Peyer's patch (tissue), 4 donors: Measurements from ENCODE around the gene ZFHX3. TPM values are rescaled to one million over a fixed set of nuclear protein-coding genes. Genes with fewer than 3 reads are reported as not detected.

ENCODE experiments used
- DNase-seq, 3 donors: peaks; one replicate each; pipeline ENCODE4 v3.0.0-alpha.2; 2017 to 2019
- H3K27ac ChIP-seq, 4 donors: fragments of 200-600 bp; sonication (generic); one replicate each; pipeline ENCODE4 v1.5.1; 2016 to 2019
- H3K27me3 ChIP-seq, 2 donors: fragments of 200-600 bp; sonication (generic); one replicate each; pipeline ENCODE4 v1.5.1; 2019
- H3K36me3 ChIP-seq, 3 donors: fragments of 200-600 bp; sonication (generic); one replicate each; pipeline ENCODE4 v1.5.1; 2016 to 2019
- H3K4me1 ChIP-seq, 4 donors: fragments of 200-600 bp; sonication (generic); one replicate each; pipeline ENCODE4 v1.5.1; 2016 to 2019
- H3K4me3 ChIP-seq, 4 donors: fragments of 200-600 bp; sonication (generic); 1 replicate in 3 of 4; 2 replicates in 1 of 4; pipeline ENCODE4 v1.5.1; 2016 to 2019; ENCODE audit warnings: mild to moderate bottlenecking in 1 of 4
- H3K9me3 ChIP-seq, 4 donors: fragments of 200-600 bp; sonication (generic); one replicate each; pipeline ENCODE4 v1.5.1; 2016 to 2019; ENCODE audit warnings: mild to moderate bottlenecking in 1 of 4
- POLR2A ChIP-seq, 2 donors: fragments of 450-650 bp; IDR thresholded peaks; one replicate each; pipeline ENCODE4 v1.5.1; 2017; ENCODE audit warnings: antibody characterized with exemption in 2 of 2, mild to moderate bottlenecking in 2 of 2, moderate library complexity in 2 of 2
- total RNA-seq, 4 donors: library from RNA; depleted of rRNA; stranded (reverse); fragments of >200 nt; gene quantifications; one replicate each; pipeline ENCODE4 v1.1.0, GENCODE V29; 2016
- TF ChIP-seq, protein P1 (sequence below), 6 experiments: fragments of 450-650 bp in 4 of 6; fragments of 200-600 bp in 2 of 6; sonication (generic) in 1 of 6; IDR thresholded peaks; one replicate each; pipeline ENCODE4 v1.5.1; 2017 to 2019; ENCODE audit warnings: antibody characterized with exemption in 6 of 6, mild to moderate bottlenecking in 3 of 6, moderate library complexity in 1 of 6

Gene ZFHX3
- total RNA-seq, 4 donors from 2014 or later: 6.3 to 39.6 (median 14.6) TPM

DNA sequence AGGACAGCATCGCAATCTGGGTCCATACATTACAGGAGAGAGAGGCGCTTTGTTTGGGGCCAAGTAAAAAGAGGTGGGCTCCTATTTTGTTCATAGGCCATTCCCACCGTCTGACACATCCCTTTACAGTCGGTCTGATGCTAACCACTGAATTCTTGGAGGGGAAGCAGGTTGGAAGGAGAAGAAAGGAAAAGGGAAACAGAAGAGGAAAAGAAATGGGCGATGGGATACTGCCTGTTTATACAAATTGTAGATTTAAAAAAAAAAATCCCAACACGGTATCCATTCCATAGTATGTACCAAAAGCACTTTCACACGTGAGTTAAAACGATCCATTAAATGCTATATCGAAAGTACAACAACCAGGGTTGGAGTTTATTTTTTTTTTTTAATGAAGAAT, 4.0 kb upstream of the ZFHX3 start:
- DNase-seq: no peak
- H3K36me3 ChIP-seq: no peaks in the 10 kb centered on the region
- no peaks in the 10 kb centered on the region for H3K27me3 ChIP-seq
- H3K9me3 ChIP-seq: no peaks in the 10 kb centered on the region
- peaks cover 0 to 74% (median 6%) of the 10 kb centered on the region in 4 donors for H3K4me1 ChIP-seq
- no peak for TF ChIP-seq POLR2A (IDR thresholded peaks at IDR 0.05)
- TF ChIP-seq, protein P1, sequence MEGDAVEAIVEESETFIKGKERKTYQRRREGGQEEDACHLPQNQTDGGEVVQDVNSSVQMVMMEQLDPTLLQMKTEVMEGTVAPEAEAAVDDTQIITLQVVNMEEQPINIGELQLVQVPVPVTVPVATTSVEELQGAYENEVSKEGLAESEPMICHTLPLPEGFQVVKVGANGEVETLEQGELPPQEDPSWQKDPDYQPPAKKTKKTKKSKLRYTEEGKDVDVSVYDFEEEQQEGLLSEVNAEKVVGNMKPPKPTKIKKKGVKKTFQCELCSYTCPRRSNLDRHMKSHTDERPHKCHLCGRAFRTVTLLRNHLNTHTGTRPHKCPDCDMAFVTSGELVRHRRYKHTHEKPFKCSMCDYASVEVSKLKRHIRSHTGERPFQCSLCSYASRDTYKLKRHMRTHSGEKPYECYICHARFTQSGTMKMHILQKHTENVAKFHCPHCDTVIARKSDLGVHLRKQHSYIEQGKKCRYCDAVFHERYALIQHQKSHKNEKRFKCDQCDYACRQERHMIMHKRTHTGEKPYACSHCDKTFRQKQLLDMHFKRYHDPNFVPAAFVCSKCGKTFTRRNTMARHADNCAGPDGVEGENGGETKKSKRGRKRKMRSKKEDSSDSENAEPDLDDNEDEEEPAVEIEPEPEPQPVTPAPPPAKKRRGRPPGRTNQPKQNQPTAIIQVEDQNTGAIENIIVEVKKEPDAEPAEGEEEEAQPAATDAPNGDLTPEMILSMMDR (IDR thresholded peaks at IDR 0.05): no peak
- H3K4me3 ChIP-seq: no peak overlapping the region
- peak overlapping the region in 1 of 4 donors; percentile 94 for H3K27ac ChIP-seq

DNA sequence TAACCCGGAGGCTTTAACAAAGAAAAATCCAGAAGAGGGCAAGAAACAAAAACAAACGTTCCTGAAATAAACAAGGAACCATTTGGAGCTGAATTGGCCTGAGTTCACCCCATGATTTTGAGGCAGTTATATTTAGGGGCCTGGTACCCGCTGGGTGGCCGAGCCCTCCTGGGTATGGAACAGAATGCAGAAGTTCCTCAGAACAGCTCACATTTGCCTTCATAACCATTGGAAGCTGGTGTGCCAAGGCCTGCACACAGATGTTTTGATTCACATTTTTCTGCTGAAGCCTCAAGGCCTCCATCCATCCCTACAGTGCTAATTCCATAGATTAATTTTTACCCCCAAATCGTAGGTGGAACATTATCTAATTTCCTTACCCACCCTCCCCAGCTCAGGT, 3.3 kb upstream of the ZFHX3 start:
- TF ChIP-seq, protein P1 (IDR thresholded peaks at IDR 0.05): no peak
- TF ChIP-seq POLR2A (IDR thresholded peaks at IDR 0.05): no peak
- no peaks in the 10 kb centered on the region for H3K9me3 ChIP-seq
- H3K36me3 ChIP-seq: no peaks in the 10 kb centered on the region
- no peak overlapping the region for H3K4me3 ChIP-seq
- no peaks in the 10 kb centered on the region for H3K27me3 ChIP-seq
- H3K4me1 ChIP-seq: peaks cover 0 to 75% (median 6%) of the 10 kb centered on the region in 4 donors
- peak overlapping the region in 1 of 4 donors; percentile 55 for H3K27ac ChIP-seq
- no peak for DNase-seq

DNA sequence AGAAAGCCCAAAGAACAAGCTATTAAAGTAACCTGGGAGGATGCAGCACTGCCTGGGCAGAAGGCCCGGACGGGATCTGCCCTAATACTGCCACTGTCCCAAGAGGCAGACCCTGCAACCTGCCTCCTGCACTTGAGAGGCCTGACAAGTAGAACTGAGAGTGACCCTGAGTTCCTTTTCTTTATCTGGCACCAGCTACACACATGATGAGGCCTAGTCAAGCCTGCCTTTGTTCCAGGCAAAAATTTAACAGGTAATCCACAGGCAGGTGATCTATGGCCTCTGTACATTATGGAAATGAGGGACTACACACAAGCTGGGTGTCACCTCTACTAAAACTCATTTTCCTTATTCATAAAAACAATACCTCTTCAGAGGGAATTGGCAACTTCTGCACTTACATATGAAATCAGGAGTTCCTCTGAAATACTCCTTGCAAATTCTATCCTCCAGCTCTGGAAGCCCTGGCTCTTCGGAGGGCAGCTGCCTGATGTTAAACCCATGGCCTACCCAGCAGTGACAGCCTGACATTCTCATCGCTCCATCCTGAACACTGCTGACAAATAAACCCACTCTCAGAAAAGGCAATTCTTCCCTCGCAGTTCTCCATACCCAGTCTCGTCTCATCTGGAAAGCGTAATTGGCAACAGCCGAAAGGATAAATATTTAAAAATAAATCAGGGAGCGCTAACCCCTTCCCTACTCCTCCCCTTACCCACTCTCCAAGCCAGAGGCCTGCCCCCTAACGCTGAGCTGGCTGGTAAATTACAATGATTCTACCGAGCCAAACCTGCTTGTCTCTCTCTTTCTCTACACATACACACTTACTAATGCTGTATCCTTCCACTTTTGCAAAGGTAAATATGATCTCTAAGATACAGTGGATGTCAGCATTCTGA, 2.5 kb upstream of the ZFHX3 start:
- TF ChIP-seq, protein P1 (IDR thresholded peaks at IDR 0.05): no peak
- TF ChIP-seq POLR2A (IDR thresholded peaks at IDR 0.05): no peak
- no peak for DNase-seq
- Histone ChIP-seq H3K36me3 (no peaks in the 10 kb centered on the region), H3K27me3 (no peaks in the 10 kb centered on the region), H3K27ac (peak overlapping the region in 3 of 4 donors; percentile 20 to 55 (median 45)), H3K4me1 (peaks cover 0 to 69% (median 6%) of the 10 kb centered on the region in 4 donors), H3K9me3 (no peaks in the 10 kb centered on the region), H3K4me3 (no peak overlapping the region)

DNA sequence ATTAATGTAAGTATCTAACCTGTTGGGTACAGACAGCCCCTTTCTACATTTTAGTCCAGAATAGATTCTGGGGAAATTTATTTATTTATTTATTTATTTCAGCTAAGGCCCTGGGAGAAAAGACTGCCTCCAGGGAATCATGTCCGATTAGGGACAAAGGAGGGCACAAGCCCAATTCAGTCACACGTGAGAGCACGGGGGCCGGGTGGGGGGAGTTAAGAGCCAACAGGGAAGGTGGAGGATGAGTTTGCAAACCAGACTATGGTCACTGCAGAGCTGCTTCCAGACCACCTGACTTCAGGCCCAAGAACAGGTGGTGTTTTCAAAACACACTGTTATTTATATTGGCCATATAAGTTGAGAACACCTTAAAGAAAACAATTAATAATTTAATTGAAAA, 1.6 kb upstream of the ZFHX3 start:
- peak overlapping the region in 2 of 4 donors; percentile 75 to 87 for H3K27ac ChIP-seq
- H3K27me3 ChIP-seq: no peaks in the 10 kb centered on the region
- DNase-seq: no peak
- no peaks in the 10 kb centered on the region for H3K36me3 ChIP-seq
- H3K4me3 ChIP-seq: no peak overlapping the region
- peaks cover 0 to 66% (median 6%) of the 10 kb centered on the region in 4 donors for H3K4me1 ChIP-seq
- TF ChIP-seq, protein P1 (IDR thresholded peaks at IDR 0.05): no peak
- no peak for TF ChIP-seq POLR2A (IDR thresholded peaks at IDR 0.05)
- H3K9me3 ChIP-seq: no peaks in the 10 kb centered on the region

GRCh38 chr16:73049091-73049490, 1.2 kb upstream of the ZFHX3 start:
- peak overlapping the region in 1 of 4 donors; percentile 67 for H3K4me3 ChIP-seq
- no peak for DNase-seq
- no peaks in the 10 kb centered on the region for H3K9me3 ChIP-seq
- peak overlapping the region; percentile 70 to 90 (median 81) for H3K27ac ChIP-seq
- no peaks in the 10 kb centered on the region for H3K36me3 ChIP-seq
- peaks cover 0 to 65% (median 5%) of the 10 kb centered on the region in 4 donors for H3K4me1 ChIP-seq
- TF ChIP-seq, protein P1 (IDR thresholded peaks at IDR 0.05): no peak
- TF ChIP-seq POLR2A (IDR thresholded peaks at IDR 0.05): no peak
- no peaks in the 10 kb centered on the region for H3K27me3 ChIP-seq
